PFSK-1 (cell line): Measurements from ENCODE around the gene POU2F2.
A peak's percentile ranks its signal among the peaks of the same experiment; 100 is the strongest.

Experiments used
- FOXP2 ChIP-seq: optimal IDR thresholded peaks from 2 replicates; pipeline ENCODE3; 2011; ENCODE audit warnings: borderline replicate concordance, control low read depth, inconsistent platforms; ENCODE audit not compliant: insufficient read depth; ENCODE audit errors: extremely low read length, extremely low read depth
- POLR2AphosphoS5 ChIP-seq: IDR thresholded peaks from 2 replicates; pipeline ENCODE4 v1.6.1; 2012; ENCODE audit warnings: low read depth, mild to moderate bottlenecking, control low read depth, low read length, moderate library complexity
- SIN3A ChIP-seq: IDR thresholded peaks from 2 replicates; pipeline ENCODE4 v1.6.1; 2012; ENCODE audit warnings: mild to moderate bottlenecking, low read length, moderate library complexity, borderline replicate concordance; ENCODE audit not compliant: insufficient read depth
- TAF1 ChIP-seq: IDR thresholded peaks from 2 replicates; pipeline ENCODE4 v1.6.1; 2012; ENCODE audit warnings: low read length, control low read depth, borderline replicate concordance; ENCODE audit not compliant: insufficient read depth
- TF ChIP-seq, protein P1 (sequence below), 2 experiments: IDR thresholded peaks; 2 replicates each; pipeline versions ENCODE4 v1.6.1 to v1.8.0; 2011 to 2012; ENCODE audit warnings: low read depth in 2 of 2, low read length in 2 of 2, control low read depth in 1 of 2, inconsistent platforms in 1 of 2, mild to moderate bottlenecking in 1 of 2, moderate library complexity in 1 of 2; ENCODE audit not compliant: insufficient read depth in 1 of 2

Gene POU2F2

DNA sequence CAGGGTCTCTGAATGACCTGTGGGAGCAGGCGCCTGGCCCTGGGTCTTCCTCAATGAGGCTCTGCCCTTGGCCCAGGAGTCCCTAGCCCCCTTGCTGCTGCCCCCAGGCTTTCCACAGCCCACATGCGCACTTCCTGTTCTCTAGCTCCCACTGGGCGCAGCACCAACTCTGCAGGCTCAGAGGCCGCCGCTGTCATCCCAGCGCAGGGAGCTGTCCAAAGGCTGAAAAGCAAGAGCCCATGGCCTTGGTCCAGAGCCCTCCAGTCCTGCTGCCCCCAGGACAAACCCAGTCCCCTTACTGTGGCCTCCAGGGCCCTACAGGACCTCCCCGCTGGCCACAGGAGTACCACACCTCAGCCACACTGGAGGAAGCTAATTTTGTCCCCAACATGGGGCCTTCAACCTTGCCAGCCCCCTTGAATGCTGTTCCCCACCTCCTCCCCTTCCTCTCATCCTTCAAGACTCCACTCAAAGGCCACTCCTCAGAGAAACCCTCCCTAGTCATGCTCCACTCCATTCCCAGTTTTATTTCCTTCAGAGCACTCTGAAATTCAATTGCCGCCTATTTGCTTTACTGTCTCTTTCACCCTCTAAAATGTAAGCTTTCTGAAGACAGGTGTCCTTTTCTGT, 8.0 kb upstream of the POU2F2 start:
- TF ChIP-seq POLR2AphosphoS5 (no peak), SIN3A (peak; percentile 87; the same call in 1 of the 2 replicates), TAF1 (no peak)
- TF ChIP-seq, protein P1, sequence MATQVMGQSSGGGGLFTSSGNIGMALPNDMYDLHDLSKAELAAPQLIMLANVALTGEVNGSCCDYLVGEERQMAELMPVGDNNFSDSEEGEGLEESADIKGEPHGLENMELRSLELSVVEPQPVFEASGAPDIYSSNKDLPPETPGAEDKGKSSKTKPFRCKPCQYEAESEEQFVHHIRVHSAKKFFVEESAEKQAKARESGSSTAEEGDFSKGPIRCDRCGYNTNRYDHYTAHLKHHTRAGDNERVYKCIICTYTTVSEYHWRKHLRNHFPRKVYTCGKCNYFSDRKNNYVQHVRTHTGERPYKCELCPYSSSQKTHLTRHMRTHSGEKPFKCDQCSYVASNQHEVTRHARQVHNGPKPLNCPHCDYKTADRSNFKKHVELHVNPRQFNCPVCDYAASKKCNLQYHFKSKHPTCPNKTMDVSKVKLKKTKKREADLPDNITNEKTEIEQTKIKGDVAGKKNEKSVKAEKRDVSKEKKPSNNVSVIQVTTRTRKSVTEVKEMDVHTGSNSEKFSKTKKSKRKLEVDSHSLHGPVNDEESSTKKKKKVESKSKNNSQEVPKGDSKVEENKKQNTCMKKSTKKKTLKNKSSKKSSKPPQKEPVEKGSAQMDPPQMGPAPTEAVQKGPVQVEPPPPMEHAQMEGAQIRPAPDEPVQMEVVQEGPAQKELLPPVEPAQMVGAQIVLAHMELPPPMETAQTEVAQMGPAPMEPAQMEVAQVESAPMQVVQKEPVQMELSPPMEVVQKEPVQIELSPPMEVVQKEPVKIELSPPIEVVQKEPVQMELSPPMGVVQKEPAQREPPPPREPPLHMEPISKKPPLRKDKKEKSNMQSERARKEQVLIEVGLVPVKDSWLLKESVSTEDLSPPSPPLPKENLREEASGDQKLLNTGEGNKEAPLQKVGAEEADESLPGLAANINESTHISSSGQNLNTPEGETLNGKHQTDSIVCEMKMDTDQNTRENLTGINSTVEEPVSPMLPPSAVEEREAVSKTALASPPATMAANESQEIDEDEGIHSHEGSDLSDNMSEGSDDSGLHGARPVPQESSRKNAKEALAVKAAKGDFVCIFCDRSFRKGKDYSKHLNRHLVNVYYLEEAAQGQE (IDR thresholded peaks at IDR 0.05; ENCODE audit: insufficient read depth in 1 of 2, low read depth in 2 of 2, low read length in 2 of 2), result peak; percentile 98 to 99

DNA sequence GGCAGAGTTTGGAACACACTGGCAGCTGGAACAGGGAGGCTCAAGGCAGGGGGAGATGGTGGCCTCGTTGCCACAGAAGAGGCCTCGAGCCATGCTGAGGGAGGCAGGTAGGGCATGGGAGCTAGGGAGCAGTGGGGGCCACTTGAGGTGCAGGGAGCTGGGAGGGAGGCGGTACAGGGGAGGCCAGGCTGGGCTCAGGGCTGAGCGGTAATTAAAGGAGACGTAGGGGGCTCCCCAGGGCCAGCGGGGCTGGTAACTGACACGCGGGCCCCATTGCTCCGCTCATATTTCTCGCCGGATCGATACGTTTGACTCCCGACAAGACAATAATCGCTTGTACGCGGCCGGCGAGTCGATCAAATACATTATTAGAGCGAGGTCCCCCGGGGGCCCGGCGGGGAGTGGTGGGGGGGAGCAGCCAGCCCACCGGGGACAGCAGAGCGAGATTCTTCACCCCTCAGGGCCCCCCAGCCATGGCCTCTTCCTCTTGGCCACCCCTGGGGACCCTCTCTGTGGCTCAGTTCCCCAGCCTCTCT, 2.4 kb upstream of the POU2F2 start:
- no peak for TF ChIP-seq SIN3A
- TF ChIP-seq POLR2AphosphoS5, result no peak
- TF ChIP-seq, protein P1 (IDR thresholded peaks at IDR 0.05; ENCODE audit: insufficient read depth in 1 of 2, low read depth in 2 of 2, low read length in 2 of 2), result no peak
- no peak for TF ChIP-seq TAF1
- no peak for TF ChIP-seq FOXP2

DNA sequence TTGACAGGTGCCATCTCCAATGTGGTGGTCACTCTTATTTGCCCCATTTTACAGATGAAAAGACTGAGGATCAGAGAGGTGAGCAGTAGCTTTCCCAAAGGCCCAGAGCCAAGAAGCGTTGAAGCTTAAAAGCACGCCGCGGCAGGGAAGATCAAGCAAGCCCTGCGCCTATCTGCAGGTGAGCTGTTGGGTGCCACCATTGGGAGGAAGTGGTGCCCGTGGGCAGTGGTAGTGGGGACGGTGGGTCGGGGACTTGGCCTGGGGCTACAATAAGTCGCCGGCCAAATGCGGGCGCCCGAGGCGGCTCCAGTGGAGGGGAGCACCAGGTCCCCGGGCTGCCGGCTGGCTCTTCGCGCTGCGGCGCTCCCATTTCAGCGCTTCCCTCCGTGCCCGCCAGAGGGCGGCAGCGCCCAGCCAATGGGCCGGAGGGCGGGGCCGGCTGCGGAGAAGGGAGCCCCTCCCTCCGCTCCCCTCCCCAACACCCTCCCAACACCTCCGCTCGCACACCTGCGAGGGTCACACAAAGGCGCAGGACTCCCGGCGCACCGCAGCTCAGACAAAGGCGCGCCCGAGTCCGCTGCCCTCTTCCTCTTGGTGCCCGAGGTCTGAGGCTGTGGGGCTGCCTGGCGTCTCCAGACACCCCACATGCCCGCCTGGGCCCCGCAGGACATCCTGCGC, 744 bp upstream of the POU2F2 start:
- peak; percentile 44 for TF ChIP-seq FOXP2
- TF ChIP-seq, protein P1 (IDR thresholded peaks at IDR 0.05; ENCODE audit: insufficient read depth in 1 of 2, low read depth in 2 of 2, low read length in 2 of 2), result no peak

DNA sequence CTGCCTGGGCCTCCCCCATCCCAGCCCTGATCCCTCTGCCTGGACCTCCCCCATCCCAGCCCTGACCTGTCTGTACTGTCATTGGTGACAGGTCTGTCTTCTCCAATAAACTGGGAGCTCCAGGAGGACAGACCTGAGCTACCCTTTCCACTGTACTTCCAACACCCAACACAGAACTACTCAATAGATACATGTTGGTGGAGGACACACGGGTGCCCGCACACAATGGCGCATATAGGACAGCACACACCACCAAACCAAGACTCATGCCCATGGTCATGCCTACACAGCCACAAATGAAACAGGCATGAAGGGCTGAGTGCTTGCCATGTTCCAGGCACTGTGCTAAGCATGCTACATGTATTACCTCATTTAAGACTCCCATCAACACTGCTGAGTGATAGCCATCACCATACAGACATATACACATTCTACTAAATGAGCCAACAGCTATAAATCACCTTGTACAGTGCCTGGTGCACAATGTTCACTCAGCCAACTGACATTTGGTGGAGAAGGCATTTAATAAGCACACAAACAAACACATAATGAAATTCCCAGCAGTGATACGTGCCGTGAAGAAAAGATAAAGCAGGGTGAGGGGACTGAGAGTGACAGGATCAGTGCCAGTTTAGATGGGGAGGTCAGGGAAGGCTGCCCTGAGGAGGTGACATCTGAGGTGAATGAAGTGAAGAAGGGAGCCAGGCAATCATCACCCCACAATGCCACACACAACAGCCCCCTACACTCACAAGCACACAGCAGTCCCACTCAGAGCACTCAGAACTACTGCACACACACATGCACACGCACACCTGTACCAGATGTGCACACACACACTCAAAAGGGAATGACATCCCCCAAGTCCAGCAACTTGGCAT, 857 bp downstream of the POU2F2 start:
- no peak for TF ChIP-seq SIN3A
- no peak for TF ChIP-seq POLR2AphosphoS5
- TF ChIP-seq TAF1, result no peak
- TF ChIP-seq, protein P1 (IDR thresholded peaks at IDR 0.05; ENCODE audit: insufficient read depth in 1 of 2, low read depth in 2 of 2, low read length in 2 of 2), result no peak
- no peak for TF ChIP-seq FOXP2
